OCI-LY7 (cell line): Measurements from ENCODE around the gene PROM2. TPM values are rescaled to one million over a fixed set of nuclear protein-coding genes. Genes with fewer than 3 reads are reported as not detected.

Source experiments
- BruUV-seq: library from RNA; stranded (reverse); fragments of 400-500 nt; replicated peaks from 2 replicates; lab custom pipeline; 2021; lab: Mats Ljungman, UMichigan
- CTCF ChIA-PET: fragments of 300-600 bp; sonication (Branson Sonifier 250); formaldehyde crosslinking; loops from one replicate; lab custom pipeline; 2022; ENCODE audit warnings: antibody characterized with exemption; ENCODE audit not compliant: unreplicated experiment; lab: Charles Lee
- POLR2A ChIA-PET: fragments of 300-600 bp; sonication (Branson Sonifier 250); formaldehyde crosslinking; loops from one replicate; lab custom pipeline; 2022; ENCODE audit warnings: antibody characterized with exemption; lab: Charles Lee
- DNase-seq: peaks from one replicate; pipeline ENCODE4 v3.0.0-alpha.2; 2015; ENCODE audit warnings: low spot score
- H2AFZ ChIP-seq: fragments of 200-600 bp; sonication (generic), shearing (Covaris generic); 2 replicates; pipeline ENCODE4 v1.6.1; 2014; ENCODE audit warnings: mild to moderate bottlenecking, antibody characterized with exemption, low read length, moderate library complexity
- H3K27ac ChIP-seq: fragments of 200-600 bp; sonication (generic); 2 replicates; pipeline ENCODE4 v1.5.1; 2014; ENCODE audit warnings: mixed run types, low read depth, mild to moderate bottlenecking, moderate library complexity, low read length, inconsistent platforms; ENCODE audit not compliant: poor library complexity, severe bottlenecking
- H3K36me3 ChIP-seq: fragments of 200-600 bp; sonication (generic); 2 replicates; pipeline ENCODE4 v1.6.1; 2014; ENCODE audit warnings: mild to moderate bottlenecking, antibody characterized with exemption, low read length, moderate library complexity, mixed read lengths; ENCODE audit not compliant: insufficient read depth
- H3K4me1 ChIP-seq: fragments of 200-600 bp; sonication (generic); 2 replicates; pipeline ENCODE4 v1.5.1; 2014; ENCODE audit warnings: mild to moderate bottlenecking, low read length; ENCODE audit not compliant: insufficient read depth, poor library complexity, severe bottlenecking
- H3K4me2 ChIP-seq: fragments of 200-600 bp; sonication (generic); 2 replicates; pipeline ENCODE4 v1.6.1; 2014; ENCODE audit warnings: mild to moderate bottlenecking, low read length
- H3K4me3 ChIP-seq: fragments of 200-600 bp; sonication (generic); 2 replicates; pipeline ENCODE4 v1.5.1; 2014; ENCODE audit warnings: mild to moderate bottlenecking, low read depth, low read length; ENCODE audit not compliant: poor library complexity, severe bottlenecking
- H3K79me2 ChIP-seq: fragments of 200-600 bp; sonication (generic); 2 replicates; pipeline ENCODE4 v1.6.1; 2016; ENCODE audit warnings: low read depth, mild to moderate bottlenecking, low read length, moderate library complexity, mixed read lengths; ENCODE audit not compliant: insufficient read depth
- H3K9me2 ChIP-seq: fragments of 200-600 bp; sonication (generic); 2 replicates; pipeline ENCODE4 v1.6.1; 2016; ENCODE audit warnings: mild to moderate bottlenecking, low read length, mixed read lengths; ENCODE audit not compliant: insufficient read depth
- H3K9me3 ChIP-seq: fragments of 200-600 bp; sonication (generic); 2 replicates; pipeline ENCODE4 v1.6.1; 2014; ENCODE audit warnings: mild to moderate bottlenecking, mixed run types, low read length, mixed read lengths
- H4K20me1 ChIP-seq: fragments of 200-600 bp; sonication (generic); 2 replicates; pipeline ENCODE4 v1.6.1; 2014; ENCODE audit warnings: mild to moderate bottlenecking, antibody characterized with exemption, low read length, moderate library complexity, mixed read lengths; ENCODE audit not compliant: insufficient read depth
- EZH2phosphoT487 ChIP-seq: fragments of 200-600 bp; sonication (generic); IDR thresholded peaks from 2 replicates; pipeline ENCODE4 v1.6.1; 2018; ENCODE audit warnings: low read depth, borderline replicate concordance, mild to moderate bottlenecking, mixed run types, antibody characterized with exemption, low read length, moderate library complexity, mixed read lengths
- intact Hi-C: fragments of 100-400 bp; cut with micrococcal nuclease; formaldehyde crosslinking; loops from one replicate; pipeline ENCODE4 v1.10.0; 2022; ENCODE audit not compliant: unreplicated experiment
- total RNA-seq, 2 experiments: library from RNA; depleted of rRNA in 1 of 2; stranded (reverse); fragments of >200 nt in 1 of 2; shearing (Covaris generic) in 1 of 2; gene quantifications; 2 replicates each; pipeline ENCODE4 v1.2.3, GENCODE V29; 2014 to 2022
- TF ChIP-seq, protein P1 (sequence below): fragments of 200-600 bp; sonication (generic); conservative IDR thresholded peaks from 2 replicates; pipeline ENCODE4 v1.5.1; 2014; ENCODE audit warnings: mild to moderate bottlenecking, antibody characterized with exemption, low read length, moderate library complexity, mixed read lengths

The PROM2 gene
- total RNA-seq, 2 experiments from 2014 or later: 0.47 TPM; not detected in 1

DNA sequence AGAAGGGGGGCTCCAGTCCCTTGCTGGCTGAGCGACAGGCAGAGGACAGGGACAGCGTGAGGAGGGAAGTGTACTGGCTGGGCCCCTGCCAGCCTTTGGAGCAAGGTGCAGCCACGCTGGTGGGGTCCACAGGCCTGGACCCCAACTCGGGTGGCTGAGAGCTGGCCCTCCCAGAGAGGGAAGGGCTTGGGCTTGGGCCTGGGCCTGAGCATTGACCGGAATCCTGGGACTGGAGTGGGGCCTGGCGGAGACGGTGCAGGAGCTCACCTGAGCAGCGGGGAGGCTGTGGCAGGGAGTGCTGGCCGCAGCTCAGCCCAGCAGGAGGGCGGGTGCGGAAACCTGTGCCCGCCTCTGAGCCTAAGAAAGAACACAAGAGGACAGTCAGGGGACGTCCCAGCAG lies 50.8 kb downstream of the PROM2 start:
- Histone ChIP-seq H3K4me2 (no peak overlapping the region), H3K79me2 (no peaks in the 10 kb centered on the region), H3K27ac (no peak overlapping the region), H2AFZ (no peak overlapping the region), H4K20me1 (no peaks in the 10 kb centered on the region), H3K4me1 (no peaks in the 10 kb centered on the region), H3K9me2 (no peaks in the 10 kb centered on the region), H3K9me3 (no peaks in the 10 kb centered on the region), H3K36me3 (no peaks in the 10 kb centered on the region), H3K4me3 (no peak overlapping the region)
- TF ChIP-seq, protein P1, sequence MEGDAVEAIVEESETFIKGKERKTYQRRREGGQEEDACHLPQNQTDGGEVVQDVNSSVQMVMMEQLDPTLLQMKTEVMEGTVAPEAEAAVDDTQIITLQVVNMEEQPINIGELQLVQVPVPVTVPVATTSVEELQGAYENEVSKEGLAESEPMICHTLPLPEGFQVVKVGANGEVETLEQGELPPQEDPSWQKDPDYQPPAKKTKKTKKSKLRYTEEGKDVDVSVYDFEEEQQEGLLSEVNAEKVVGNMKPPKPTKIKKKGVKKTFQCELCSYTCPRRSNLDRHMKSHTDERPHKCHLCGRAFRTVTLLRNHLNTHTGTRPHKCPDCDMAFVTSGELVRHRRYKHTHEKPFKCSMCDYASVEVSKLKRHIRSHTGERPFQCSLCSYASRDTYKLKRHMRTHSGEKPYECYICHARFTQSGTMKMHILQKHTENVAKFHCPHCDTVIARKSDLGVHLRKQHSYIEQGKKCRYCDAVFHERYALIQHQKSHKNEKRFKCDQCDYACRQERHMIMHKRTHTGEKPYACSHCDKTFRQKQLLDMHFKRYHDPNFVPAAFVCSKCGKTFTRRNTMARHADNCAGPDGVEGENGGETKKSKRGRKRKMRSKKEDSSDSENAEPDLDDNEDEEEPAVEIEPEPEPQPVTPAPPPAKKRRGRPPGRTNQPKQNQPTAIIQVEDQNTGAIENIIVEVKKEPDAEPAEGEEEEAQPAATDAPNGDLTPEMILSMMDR: no peak
- no peak for TF ChIP-seq EZH2phosphoT487
- BruUV-seq: no TSS peak
- no peak for DNase-seq
- CTCF ChIA-PET: no interaction called here
- intact Hi-C loops: no loop called here
- POLR2A ChIA-PET: no interaction called here

DNA sequence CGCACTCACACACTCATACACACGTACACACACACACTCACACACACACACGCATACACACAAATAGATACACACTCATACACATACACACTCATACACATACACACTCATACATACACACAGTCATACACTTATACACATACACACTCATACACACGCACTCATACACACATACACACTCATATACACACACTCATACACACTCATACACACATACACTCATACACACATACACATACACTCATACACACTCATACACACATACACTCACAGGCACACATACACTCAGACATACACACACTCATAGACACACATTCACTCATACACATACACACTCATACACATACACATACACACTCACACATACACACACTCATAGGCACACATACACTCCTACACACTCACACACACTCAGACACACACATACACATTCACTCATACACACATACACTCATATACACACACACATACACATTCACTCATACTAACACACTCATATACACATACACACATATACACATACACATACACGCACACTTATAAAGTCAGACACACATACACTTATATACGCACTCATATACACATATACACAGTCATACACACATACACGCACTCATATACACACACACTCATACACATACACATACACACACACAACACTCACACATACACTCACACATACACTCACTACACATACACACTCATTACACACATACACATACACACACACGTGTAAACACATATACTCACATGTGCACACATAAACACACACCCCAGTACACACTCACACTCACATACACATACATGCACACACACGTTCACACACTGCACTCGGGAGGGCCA lies 51.6 kb downstream of the PROM2 start:
- no peaks in the 10 kb centered on the region for H3K79me2 ChIP-seq
- H4K20me1 ChIP-seq: no peaks in the 10 kb centered on the region
- no peaks in the 10 kb centered on the region for H3K4me1 ChIP-seq
- H3K4me2 ChIP-seq: no peak overlapping the region
- intact Hi-C loops: no loop called here
- H3K9me2 ChIP-seq: no peaks in the 10 kb centered on the region
- H3K4me3 ChIP-seq: no peak overlapping the region
- H3K9me3 ChIP-seq: no peaks in the 10 kb centered on the region
- TF ChIP-seq, protein P1: no peak
- no peak for TF ChIP-seq EZH2phosphoT487
- no peak overlapping the region for H3K27ac ChIP-seq
- no TSS peak for BruUV-seq
- H2AFZ ChIP-seq: no peak overlapping the region
- ChIA-PET POLR2A (no interaction called here), CTCF (no interaction called here)
- DNase-seq: no peak
- H3K36me3 ChIP-seq: no peaks in the 10 kb centered on the region

DNA sequence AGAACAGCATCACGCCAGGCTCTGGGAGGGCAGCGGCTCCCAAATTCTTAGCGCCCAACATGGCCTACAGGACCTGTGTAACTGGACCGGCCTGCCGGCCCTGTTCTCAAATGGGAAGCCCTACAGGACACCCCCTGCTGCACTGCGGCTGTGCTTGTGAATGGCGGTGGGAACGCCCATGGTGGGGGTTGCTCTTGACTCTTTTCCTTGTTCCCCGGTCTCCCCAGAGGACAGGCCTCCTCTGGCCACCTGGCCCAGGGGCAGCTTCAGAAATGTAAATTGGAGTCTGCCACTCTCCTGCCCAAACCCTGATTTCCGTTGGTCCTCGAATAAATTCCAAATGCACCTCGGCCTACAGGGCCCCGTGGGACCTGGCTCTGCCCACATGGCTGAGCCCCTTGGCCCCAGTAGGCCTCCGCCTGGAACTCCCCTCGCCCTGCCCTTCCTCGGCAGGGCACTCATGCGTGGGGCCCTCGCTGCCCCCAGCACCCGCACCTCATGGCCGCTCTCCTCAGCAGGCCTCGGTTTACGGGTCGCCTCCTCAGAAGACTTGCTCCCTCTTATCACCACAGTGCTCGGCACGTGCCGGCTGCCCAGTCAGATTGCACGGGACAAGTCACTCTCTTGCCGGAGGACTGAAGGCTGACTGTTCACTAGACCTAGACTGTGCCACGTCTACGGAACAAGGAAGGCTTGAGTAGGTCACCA lies 52.3 kb downstream of the PROM2 start:
- intact Hi-C loops: no loop called here
- no TSS peak for BruUV-seq
- H3K4me3 ChIP-seq: no peak overlapping the region
- ChIA-PET CTCF (no interaction called here), POLR2A (no interaction called here)
- H3K9me3 ChIP-seq: no peaks in the 10 kb centered on the region
- TF ChIP-seq, protein P1: no peak
- no peak for TF ChIP-seq EZH2phosphoT487
- DNase-seq: no peak
- H3K36me3 ChIP-seq: no peaks in the 10 kb centered on the region
- no peak overlapping the region for H3K27ac ChIP-seq
- no peaks in the 10 kb centered on the region for H3K4me1 ChIP-seq
- no peak overlapping the region for H3K4me2 ChIP-seq
- no peaks in the 10 kb centered on the region for H3K79me2 ChIP-seq
- H3K9me2 ChIP-seq: no peaks in the 10 kb centered on the region
- H4K20me1 ChIP-seq: no peaks in the 10 kb centered on the region
- no peak overlapping the region for H2AFZ ChIP-seq
